ENCODE results near the gene PAGE3. TPM values are rescaled to one million over a fixed set of nuclear protein-coding genes. Genes with fewer than 3 reads are reported as not detected.
A peak's percentile ranks its signal among the peaks of the same experiment; 100 is the strongest.

The PAGE3 gene, protein sequence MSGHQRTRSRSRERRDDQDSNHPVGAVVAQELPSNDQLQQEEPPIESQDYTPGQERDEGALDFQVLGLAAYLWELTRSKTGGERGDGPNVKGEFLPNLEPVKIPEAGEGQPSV
- total RNA-seq (2021; fragmentation: NEBNext Ultra II Directional; extraction: Animal tissue kit (Norgen Biotek cat#: 25700)) = not detected
- long read RNA-seq = 0 reads

GRCh38 chrX:55264816-55265215 lies at the start of gene PAGE3:
PAGE3 (minus strand) TSS chrX:55264916; CDS start chrX:55263903, 1,013 bp downstream.
- Mint-ChIP-seq H3K36me3 (ENCODE audit: low read depth) (no peaks in the 10 kb centered on the region), H3K9me3 (no peaks in the 10 kb centered on the region)

DNA sequence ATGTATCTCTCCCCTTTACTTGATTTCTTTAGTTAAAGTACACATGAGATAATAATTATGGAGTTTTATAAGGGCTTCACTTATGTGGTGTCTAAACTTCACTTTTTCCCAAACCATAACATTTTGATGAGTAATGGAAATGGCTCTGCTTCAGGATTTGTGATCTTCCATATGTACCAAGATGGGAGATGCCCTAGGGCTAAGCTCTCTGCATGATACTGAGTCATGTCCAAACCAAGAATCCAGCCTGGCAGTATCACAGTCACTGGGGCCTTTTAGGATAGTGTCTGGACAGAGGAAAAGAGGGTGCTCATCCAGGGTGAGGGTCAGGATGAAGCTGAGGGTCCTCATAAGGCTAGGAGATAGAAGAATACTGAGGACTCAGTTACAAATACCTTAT lies 47.9 kb upstream of the PAGE3 start:
- H3K4me1 Mint-ChIP-seq (ENCODE audit: low read depth) = no peaks in the 10 kb centered on the region
- no peaks in the 10 kb centered on the region for H3K27me3 Mint-ChIP-seq (ENCODE audit: insufficient read depth)
- peak; percentile 16 for DNase-seq
- TF ChIP-seq CTCF (IDR thresholded peaks at IDR 0.05) = no peak
- H3K36me3 Mint-ChIP-seq (ENCODE audit: low read depth) = no peaks in the 10 kb centered on the region
- H3K9me3 Mint-ChIP-seq = peaks cover 9% of the 10 kb centered on the region
- no peak overlapping the region for H3K4me3 Mint-ChIP-seq
- no peak overlapping the region for H3K27ac Mint-ChIP-seq

More at GRCh38 chrX:55264816-55265215, at the start of gene PAGE3:
- no peak for DNase-seq
- Mint-ChIP-seq H3K4me1 (ENCODE audit: low read depth) (no peaks in the 10 kb centered on the region), H3K4me3 (no peak within 1 kb of the TSS), H3K27me3 (ENCODE audit: insufficient read depth) (no peaks in the 10 kb centered on the region; the same call in 1 of the 2 replicates), H3K27ac (no peak within 1 kb of the TSS)
- no peak for TF ChIP-seq CTCF (IDR thresholded peaks at IDR 0.05)

- no peaks in the 10 kb centered on the region for H3K4me1 Mint-ChIP-seq (ENCODE audit: low read depth)
- H3K9me3 Mint-ChIP-seq = peaks cover 3% of the 10 kb centered on the region; the same call in 1 of the 2 replicates
Observed at GRCh38 chrX:55290963-55291362, 26.2 kb upstream of the PAGE3 start.

DNA sequence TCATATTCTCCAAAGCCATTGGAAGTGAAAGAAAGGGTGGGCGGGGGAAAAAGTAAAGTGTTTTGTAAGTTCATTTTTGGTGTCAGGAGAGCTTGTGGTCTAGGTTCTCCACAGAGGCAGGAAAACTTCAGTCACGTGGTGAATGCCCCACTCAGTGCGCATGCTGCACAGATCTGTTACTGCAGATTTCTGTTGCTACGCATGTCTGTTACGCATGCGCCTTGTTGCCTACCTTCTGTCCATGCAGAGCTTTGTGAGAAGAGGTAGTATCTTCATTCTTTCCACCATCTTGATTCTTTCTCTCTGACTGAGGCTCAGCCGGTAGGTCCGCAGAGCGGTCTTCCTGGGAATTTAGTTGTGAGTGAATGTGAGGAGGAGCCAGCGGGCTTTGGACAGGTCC lies 15.1 kb upstream of the PAGE3 start:
- Mint-ChIP-seq H3K27me3 (ENCODE audit: insufficient read depth) (no peaks in the 10 kb centered on the region), H3K4me3 (no peak overlapping the region), H3K9me3 (peaks cover 4% of the 10 kb centered on the region; the same call in 1 of the 2 replicates), H3K36me3 (ENCODE audit: low read depth) (no peaks in the 10 kb centered on the region), H3K27ac (no peak overlapping the region), H3K4me1 (ENCODE audit: low read depth) (no peaks in the 10 kb centered on the region)
- DNase-seq = no peak
- no peak for TF ChIP-seq CTCF (IDR thresholded peaks at IDR 0.05)

More at GRCh38 chrX:55290963-55291362, 26.2 kb upstream of the PAGE3 start:
- DNase-seq = no peak
- Mint-ChIP-seq H3K4me3 (no peak overlapping the region), H3K27me3 (ENCODE audit: insufficient read depth) (no peaks in the 10 kb centered on the region), H3K36me3 (ENCODE audit: low read depth) (no peaks in the 10 kb centered on the region), H3K27ac (no peak overlapping the region)
- no peak for TF ChIP-seq CTCF (IDR thresholded peaks at IDR 0.05)

DNA sequence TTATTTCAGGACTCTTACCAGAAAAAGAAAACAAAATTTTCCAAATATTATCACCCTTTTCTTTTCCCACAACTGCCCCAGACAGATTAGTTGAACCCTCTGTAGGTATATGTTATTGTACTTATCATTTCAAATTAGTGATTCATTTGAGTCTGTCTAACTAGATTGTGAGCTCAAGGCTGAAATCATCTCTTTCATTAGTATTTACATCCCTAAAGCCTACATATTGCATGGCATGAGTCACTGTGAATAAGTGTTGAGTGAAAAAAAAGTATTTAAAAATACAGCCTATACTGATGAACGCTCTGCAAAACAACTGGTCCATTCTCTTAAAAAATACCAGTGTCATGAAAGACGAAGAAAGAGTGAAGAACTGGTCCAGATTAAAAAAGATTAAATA lies 3.9 kb downstream of the PAGE3 start:
- DNase-seq = no peak
- Mint-ChIP-seq H3K9me3 (no peaks in the 10 kb centered on the region), H3K4me3 (no peak overlapping the region), H3K27me3 (ENCODE audit: insufficient read depth) (no peaks in the 10 kb centered on the region; the same call in 1 of the 2 replicates), H3K27ac (no peak overlapping the region), H3K4me1 (ENCODE audit: low read depth) (no peaks in the 10 kb centered on the region), H3K36me3 (ENCODE audit: low read depth) (no peaks in the 10 kb centered on the region)
- no peak for TF ChIP-seq CTCF (IDR thresholded peaks at IDR 0.05)

Data from HFFc6 (cell line).